HG02759 (cell line): ENCODE data around the gene MAP1LC3A.
"Not testable (repeated sequence)": the region's sequence is repeated elsewhere in the genome, so short reads cannot be mapped to it uniquely, and the experiment has no call there.

Experiments used
- ATAC-seq: cut with Tn5 transposase; IDR thresholded peaks from one replicate; pipeline ENCODE4 v1.9.1; 2021; ENCODE audit warnings: mild to moderate bottlenecking, moderate library complexity; ENCODE audit not compliant: unreplicated experiment

MAP1LC3A gene

DNA sequence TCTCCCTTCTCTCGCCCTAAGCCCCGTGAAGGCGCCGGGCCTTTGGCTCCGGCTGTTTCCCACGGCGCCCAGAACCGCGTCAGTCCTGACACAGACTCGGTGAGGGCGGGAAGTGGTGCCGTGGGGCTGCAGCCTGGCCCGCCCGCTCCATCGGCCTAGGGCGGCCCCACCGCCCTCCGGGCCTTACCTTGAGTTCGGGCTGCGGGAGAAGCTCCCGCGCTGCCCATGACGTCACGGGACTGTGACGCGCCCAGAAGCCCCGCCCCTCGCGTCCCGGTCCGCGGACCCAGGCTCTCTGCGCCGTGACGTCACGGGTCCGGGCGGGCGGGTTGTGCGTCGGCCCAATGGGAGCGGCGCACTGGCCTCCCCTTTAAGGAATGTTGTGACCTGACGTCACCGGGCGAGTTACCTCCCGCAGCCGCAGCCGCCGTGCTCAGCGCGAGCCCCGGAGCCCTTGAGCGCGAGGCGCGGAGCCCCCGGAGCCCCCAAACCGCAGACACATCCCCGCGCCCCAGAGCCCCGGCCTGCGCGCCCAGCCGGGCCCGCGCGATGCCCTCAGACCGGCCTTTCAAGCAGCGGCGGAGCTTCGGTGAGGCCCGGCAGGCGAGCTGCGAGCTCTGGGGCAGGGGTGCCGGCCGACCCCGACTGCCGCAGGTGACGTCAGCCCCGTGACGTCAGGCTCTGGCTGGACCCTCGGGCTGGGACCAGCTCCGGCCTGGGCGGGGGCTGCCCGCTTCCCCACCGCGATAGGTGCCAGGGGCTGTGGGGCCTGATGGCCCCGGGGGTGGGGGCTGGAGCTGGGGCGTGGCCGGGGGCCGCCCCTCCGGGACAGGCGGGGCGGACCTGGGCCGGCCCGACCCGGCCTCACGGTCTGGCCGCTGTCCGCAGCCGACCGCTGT is at the start of gene MAP1LC3A:
Gene MAP1LC3A, plus strand, starts transcription at position 399 of the 899 bp plus-strand sequence. Its CDS starts 151 bp downstream, at position 550.
- ATAC-seq: peak; percentile 74

- ATAC-seq: no peak
Measured at GRCh38 chr20:34510575-34510974, 47.9 kb upstream of the MAP1LC3A start.

DNA sequence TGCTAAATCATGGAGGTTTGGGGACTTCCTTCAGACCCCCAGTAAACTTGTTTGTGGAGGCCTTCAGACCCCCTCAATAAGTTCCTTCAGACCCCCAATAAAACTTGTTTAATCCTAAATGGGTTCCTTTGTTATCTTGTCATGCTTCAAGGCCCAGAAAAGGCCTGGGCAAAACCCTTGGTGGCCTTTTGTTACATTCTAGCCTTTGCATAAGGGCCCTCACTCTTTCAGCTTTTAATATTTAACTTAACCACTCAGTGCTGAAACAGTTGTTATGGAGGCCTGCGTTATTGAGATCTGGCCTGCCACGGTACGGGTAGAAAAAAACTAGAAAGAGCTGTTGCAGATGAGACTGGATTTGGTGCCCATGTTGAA is 46.6 kb upstream of the MAP1LC3A start:
- ATAC-seq: no peak

DNA sequence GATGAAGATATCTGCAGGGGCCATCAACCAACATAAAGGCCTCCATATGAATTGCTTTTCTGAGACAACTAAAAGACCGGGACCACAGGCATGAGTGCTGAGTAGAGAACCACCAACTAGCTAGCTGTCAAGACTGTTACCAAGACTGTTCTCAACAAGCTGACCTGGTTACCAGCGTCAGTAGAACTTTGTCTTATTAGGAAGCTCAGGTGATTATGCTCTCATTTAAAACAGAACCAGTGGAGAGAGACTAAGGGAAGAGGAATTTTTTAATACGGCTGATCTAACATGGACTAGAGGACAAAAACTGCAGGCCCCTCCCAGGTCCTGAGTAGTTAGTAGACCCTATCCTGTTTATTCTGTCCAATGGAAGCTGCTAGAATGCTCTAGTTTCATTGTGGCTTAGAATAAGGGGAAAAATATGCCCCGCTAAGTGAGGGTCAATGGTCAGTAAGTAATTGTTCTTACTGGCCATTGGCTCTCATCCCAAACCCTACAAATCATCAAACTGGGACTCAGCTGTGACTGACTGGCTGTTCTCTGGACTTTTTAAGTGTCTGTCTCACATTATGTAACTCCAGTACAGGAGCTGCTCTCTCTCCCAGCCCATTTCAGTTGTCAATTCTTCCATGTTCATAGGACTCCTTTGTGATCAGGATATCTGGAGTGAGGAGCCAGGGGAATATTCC is 46.1 kb upstream of the MAP1LC3A start:
- no peak for ATAC-seq

- no peak for ATAC-seq
Measured at GRCh38 chr20:34512955-34513419, 45.5 kb upstream of the MAP1LC3A start.

GRCh38 chr20:34514034-34514433 is 44.5 kb upstream of the MAP1LC3A start:
- ATAC-seq: not testable (repeated sequence)

DNA sequence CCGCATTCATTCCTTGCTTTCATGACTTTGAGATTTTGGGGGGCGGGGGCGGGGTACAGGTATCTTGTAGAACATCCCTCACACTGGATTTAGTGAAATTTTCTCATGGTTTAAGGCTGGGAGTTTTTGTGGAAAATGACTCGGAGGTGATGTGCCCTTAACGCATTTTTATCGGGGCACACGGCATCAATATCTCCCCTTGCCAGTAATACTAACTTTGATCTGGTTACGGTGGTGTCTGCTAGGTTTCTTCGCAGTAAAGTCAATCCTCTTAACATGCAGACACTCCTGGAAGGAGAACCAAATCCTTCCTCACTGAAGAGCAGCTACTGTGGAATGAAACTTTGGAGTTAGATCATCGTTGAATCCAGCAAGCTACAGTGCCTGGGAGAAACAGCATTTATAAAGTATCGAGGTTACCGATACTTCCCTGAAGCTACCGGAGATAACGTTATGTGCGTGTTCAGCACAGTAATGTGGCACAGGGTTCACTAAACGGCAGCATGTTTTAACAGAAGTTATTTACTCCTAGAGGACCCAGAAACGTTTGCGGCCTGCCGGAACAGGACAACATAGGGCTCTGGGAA is 43.5 kb upstream of the MAP1LC3A start:
- ATAC-seq: no peak

- peak; percentile 40 for ATAC-seq
Measured at GRCh38 chr20:34515484-34516246, 42.9 kb upstream of the MAP1LC3A start.

DNA sequence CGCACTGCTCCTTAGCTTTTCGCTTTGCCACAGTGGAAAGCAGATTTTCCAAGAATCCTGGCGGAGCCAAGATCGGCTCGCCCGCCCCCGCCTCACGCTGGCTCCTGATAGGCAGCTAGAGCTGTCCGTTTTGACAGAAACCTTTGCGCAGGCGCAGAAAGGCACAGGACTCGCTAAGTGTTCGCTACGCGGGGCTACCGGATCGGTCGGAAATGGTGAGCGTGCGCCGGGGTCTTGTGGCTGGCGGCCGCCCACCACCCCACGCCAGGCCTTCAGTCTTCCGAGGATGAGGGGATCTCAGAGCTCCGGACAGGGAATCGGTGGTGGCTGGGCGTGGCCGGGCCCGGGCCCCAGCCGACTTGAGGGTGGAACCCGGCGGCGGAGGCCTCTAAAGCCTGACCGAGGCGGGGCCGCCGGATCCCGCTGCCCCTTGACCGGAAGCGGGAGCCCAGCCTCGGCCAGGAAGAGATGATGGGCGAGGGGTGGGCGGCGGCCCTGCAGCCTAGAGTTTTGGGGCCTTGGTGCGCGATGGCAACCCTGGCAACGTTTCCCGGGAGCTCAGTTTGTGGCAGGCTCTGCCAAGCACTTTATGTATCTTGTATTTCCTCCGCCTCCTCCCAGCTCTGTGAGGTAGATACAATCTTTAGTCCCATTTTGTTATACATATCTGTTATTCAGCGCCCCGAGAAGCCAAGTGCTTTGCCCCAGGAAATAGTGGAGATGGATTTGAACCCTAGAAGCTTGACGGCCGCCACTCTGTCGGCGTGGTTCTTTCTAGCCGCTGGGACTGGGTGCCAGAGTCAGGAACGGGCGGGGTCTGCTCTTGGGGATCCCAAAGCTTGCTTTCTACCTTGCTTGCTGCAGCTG is 42.0 kb upstream of the MAP1LC3A start, which contains the start of gene DYNLRB1:
Gene DYNLRB1, plus strand, starts transcription at position 176 of the 867 bp plus-strand sequence. Its CDS starts 37 bp downstream, at position 213.
- ATAC-seq: peak; percentile 83

- no peak for ATAC-seq
Measured at GRCh38 chr20:34517114-34517505, 41.4 kb upstream of the MAP1LC3A start.

GRCh38 chr20:34518863-34519262 is 39.7 kb upstream of the MAP1LC3A start:
- not testable (repeated sequence) for ATAC-seq

DNA sequence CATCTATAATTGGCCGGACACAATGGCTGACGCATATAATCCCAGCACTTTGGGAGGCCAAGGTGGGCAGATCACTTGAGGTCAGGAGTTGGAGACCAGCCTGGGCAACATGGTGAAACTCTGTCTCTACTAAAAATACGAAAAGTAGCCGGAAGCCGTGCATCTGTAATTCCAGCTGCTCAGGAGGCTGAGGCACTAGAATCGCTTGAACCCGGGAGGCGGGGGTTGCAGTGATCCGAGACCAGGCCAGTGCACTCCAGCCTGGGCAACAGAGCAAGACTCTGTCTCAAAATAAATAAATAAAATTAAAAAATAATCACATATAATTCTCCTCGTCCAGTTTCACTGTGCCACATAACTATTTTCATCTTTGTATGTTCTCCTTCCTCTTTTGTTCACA is 38.7 kb upstream of the MAP1LC3A start:
- ATAC-seq: not testable (repeated sequence)

DNA sequence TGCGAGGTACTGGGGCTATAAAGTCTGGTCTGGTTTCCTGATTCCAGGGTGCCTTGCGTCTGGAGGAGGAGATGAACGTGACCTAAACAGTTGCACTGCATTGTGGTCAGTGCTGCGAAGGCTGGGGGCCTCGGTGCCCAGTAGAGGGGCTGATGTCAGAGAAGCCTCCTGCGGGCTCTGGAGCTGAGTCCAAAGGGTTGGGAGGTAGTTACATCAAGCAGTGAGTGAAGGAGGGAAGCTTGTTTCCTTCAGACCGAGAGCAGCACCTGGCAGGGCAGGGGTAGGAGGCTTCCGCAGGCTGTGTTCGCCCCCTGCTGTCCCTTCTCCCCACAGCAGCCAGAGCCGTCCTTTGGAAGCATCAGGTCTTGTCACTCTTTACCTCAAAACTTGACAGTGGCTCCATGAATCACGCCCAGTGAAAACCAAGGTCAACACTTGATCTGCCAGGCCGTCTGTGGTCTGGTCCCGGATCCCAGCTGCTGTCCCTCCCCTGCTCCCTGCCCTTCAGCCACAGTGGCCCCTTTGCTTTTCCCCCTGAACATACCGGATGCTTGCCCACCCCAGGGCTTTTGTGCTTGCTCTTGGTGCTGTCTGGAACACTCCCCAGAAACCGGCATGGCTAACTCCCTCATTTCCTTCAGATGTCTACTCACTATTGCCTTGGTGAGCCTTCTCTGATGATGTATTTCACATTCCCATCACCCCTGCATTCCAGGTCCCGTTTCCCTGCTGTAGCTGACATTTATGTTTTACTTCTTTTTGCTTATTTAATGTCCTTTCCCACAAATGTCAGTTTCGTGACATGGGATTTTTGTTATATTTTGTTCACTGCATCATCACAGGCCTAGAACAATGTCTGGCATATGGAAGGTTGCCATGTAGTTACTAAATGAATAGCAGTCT is 35.3 kb upstream of the MAP1LC3A start:
- ATAC-seq: no peak

DNA sequence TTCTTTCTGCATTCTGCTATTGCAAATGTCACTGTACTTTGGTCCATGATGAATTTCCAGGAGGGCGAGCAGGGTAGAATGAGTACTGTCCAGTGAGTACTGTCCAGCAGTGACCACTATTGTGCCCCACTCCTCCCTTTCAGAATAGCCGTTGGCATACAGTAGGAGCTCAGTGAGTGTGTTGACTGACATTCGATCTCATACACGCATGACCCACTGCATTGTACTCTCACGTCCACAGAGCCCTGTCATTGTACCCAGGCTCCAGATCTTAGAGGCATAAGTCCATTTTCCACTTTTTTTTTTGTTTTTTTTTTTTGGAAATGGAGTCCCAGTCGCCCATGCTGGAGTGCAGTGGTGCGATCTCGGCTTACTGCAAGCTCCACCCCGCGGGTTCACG is 34.1 kb upstream of the MAP1LC3A start:
- ATAC-seq: no peak

DNA sequence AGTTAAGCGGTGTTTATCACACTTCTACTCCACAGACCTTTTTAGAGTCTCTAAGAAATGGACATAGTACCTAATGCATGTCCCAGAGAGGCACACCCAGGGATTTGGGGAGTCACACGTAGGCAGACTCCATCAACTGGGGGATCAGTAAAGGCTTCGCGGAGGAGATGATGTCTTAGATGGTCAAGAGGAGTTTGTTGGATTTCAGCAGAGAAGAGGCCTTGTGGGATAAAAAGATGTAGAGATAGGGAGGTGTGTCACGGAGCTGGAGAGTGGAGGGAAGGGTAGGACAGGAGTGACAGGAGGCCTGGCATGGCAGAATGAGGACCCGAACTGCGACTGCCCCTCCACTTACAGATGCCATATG is 33.2 kb upstream of the MAP1LC3A start:
- no peak for ATAC-seq

DNA sequence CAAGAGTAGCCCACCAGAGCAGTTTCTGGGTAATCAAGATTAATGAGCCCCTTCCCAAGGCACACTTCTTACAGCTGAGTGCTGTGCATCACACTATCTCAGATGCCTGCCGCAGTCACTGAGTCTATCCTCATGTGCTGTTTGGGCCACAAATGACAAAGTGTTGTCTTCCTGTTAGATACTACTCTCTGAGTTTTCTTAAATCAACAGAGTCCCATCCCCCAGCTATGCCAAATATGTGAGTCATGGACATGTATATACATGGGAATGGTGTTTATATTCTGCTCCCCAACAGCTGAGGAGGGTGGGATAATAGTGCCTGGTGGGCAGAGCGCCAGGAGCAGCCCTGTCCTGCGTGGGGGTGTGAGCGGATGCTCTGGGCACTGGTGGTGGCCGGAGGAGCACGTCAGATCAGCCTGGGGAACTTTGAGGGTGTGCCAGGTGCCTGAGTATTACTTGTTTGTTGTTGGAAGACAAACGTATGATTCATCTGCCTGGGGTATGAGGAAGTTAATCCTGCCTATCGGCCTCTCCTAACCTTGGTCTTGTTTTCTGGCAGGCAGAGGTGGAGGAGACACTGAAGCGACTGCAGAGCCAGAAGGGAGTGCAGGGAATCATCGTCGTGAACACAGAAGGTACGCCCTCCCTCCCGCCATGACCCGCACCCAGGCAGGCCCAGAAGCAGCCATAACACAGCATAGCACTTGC is 32.7 kb upstream of the MAP1LC3A start:
- ATAC-seq: no peak

- ATAC-seq: no peak
Measured at GRCh38 chr20:34526466-34526865, 32.1 kb upstream of the MAP1LC3A start.

GRCh38 chr20:34527016-34527415 is 31.5 kb upstream of the MAP1LC3A start:
- no peak for ATAC-seq
